Lower leg skin (tissue), 3 donors: ENCODE measurements around the gene PIP4K2C.
"Not testable (repeated sequence)": the region's sequence is repeated elsewhere in the genome, so short reads cannot be mapped to it uniquely, and the experiment has no call there.

Experiments used
- POLR2A ChIP-seq, 2 donors: fragments of 450-650 bp; IDR thresholded peaks; one replicate each; pipeline ENCODE4 v1.6.1; 2016 to 2017; ENCODE audit warnings: antibody characterized with exemption in 2 of 2, mild to moderate bottlenecking in 1 of 2, moderate library complexity in 1 of 2
- TF ChIP-seq, protein P1 (sequence below), 3 donors: fragments of 450-650 bp; IDR thresholded peaks; one replicate each; pipeline ENCODE4 v1.5.1; 2016; ENCODE audit warnings: antibody characterized with exemption in 3 of 3, mild to moderate bottlenecking in 3 of 3, moderate library complexity in 2 of 3

DNA sequence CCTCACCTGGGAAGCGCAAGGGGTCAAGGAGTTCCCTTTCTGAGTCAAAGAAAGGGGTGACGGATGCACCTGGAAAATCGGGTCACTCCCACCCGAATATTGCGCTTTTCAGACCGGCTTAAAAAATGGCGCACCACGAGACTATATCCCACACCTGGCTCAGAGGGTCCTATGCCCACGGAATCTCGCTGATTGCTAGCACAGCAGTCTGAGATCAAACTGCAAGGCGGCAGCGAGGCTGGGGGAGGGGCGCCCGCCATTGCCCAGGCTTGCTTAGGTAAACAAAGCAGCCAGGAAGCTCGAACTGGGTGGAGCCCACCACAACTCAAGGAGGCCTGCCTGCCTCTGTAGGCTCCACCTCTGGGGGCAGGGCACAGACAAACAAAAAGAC lies 55.7 kb downstream of the PIP4K2C start:
- not testable (repeated sequence) for TF ChIP-seq POLR2A (IDR thresholded peaks at IDR 0.05)
- TF ChIP-seq, protein P1, sequence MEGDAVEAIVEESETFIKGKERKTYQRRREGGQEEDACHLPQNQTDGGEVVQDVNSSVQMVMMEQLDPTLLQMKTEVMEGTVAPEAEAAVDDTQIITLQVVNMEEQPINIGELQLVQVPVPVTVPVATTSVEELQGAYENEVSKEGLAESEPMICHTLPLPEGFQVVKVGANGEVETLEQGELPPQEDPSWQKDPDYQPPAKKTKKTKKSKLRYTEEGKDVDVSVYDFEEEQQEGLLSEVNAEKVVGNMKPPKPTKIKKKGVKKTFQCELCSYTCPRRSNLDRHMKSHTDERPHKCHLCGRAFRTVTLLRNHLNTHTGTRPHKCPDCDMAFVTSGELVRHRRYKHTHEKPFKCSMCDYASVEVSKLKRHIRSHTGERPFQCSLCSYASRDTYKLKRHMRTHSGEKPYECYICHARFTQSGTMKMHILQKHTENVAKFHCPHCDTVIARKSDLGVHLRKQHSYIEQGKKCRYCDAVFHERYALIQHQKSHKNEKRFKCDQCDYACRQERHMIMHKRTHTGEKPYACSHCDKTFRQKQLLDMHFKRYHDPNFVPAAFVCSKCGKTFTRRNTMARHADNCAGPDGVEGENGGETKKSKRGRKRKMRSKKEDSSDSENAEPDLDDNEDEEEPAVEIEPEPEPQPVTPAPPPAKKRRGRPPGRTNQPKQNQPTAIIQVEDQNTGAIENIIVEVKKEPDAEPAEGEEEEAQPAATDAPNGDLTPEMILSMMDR (IDR thresholded peaks at IDR 0.05) = not testable (repeated sequence)
